Neural cell (in vitro differentiated cells): ENCODE measurements around the gene MAST4. TPM values are rescaled to one million over a fixed set of nuclear protein-coding genes. Genes with fewer than 3 reads are reported as not detected.

Experiments
- H2AFZ ChIP-seq: fragments of 200-600, 300-800 bp; sonication (generic), shearing (Covaris generic); 2 replicates; pipeline ENCODE4 v1.6.0; 2014; ENCODE audit warnings: low read depth, mild to moderate bottlenecking, antibody characterized with exemption, low read length, moderate library complexity
- H3F3A ChIP-seq: fragments of 200-600 bp; shearing (Covaris generic); 2 replicates; pipeline ENCODE4 v1.6.1; 2016; ENCODE audit warnings: mild to moderate bottlenecking, moderate library complexity, mixed read lengths, antibody characterized with exemption, low read length; ENCODE audit not compliant: insufficient read depth, poor library complexity, severe bottlenecking
- H3K27ac ChIP-seq: fragments of 200-600, 300-800 bp; sonication (generic), shearing (Covaris generic); 2 replicates; pipeline ENCODE4 v1.5.1; 2014; ENCODE audit warnings: mild to moderate bottlenecking, low read length, moderate library complexity
- H3K27me3 ChIP-seq: fragments of 300-800, 200-600 bp; sonication (generic), shearing (Covaris generic); 2 replicates; pipeline ENCODE4 v1.6.0; 2014; ENCODE audit warnings: mild to moderate bottlenecking, low read depth, low read length, moderate library complexity; ENCODE audit not compliant: insufficient read depth
- H3K36me3 ChIP-seq: fragments of 300-800, 200-600 bp; sonication (generic), shearing (Covaris generic); 2 replicates; pipeline ENCODE4 v1.5.1; 2014; ENCODE audit warnings: mild to moderate bottlenecking, antibody characterized with exemption, low read length, moderate library complexity; ENCODE audit not compliant: insufficient read depth
- H3K4me2 ChIP-seq: fragments of 300-800, 200-600 bp; sonication (generic), shearing (Covaris generic); 2 replicates; pipeline ENCODE4 v1.6.0; 2014; ENCODE audit warnings: mild to moderate bottlenecking, low read length
- H3K4me3 ChIP-seq: fragments of 300-800, 200-600 bp; sonication (generic), shearing (Covaris generic); 2 replicates; pipeline ENCODE4 v1.5.1; 2014; ENCODE audit warnings: mild to moderate bottlenecking, low read length, moderate library complexity
- H3K79me2 ChIP-seq: fragments of 200-600 bp; shearing (Covaris generic); replicated peaks from 2 replicates; pipeline ENCODE4 v1.6.0; 2014; ENCODE audit warnings: mild to moderate bottlenecking, low read length, moderate library complexity; ENCODE audit not compliant: insufficient read depth
- H3K9ac ChIP-seq: fragments of 300-800, 200-600 bp; sonication (generic), shearing (Covaris generic); 2 replicates; pipeline ENCODE4 v1.6.1; 2016; ENCODE audit warnings: mild to moderate bottlenecking, low read length, mixed read lengths
- H3K9me2 ChIP-seq: fragments of 200-600 bp; shearing (Covaris generic); 2 replicates; pipeline ENCODE4 v1.6.1; 2016; ENCODE audit warnings: mild to moderate bottlenecking, low read length, mixed read lengths; ENCODE audit not compliant: insufficient read depth
- H3K9me3 ChIP-seq: fragments of 200-600, 300-800 bp; sonication (generic), shearing (Covaris generic); 2 replicates; pipeline ENCODE4 v1.6.1; 2016; ENCODE audit warnings: mild to moderate bottlenecking, mixed run types, low read length, moderate library complexity, mixed read lengths
- H4K20me1 ChIP-seq: fragments of 200-600 bp; shearing (Covaris generic); 2 replicates; pipeline ENCODE4 v1.6.1; 2016; ENCODE audit warnings: mild to moderate bottlenecking, mixed run types; ENCODE audit not compliant: insufficient read depth
- CTCF ChIP-seq: fragments of 450-650 bp; IDR thresholded peaks from 2 replicates; pipeline ENCODE4 v1.5.1; 2014; ENCODE audit warnings: antibody characterized with exemption, mild to moderate bottlenecking, moderate library complexity; ENCODE audit not compliant: poor library complexity, severe bottlenecking
- EP300 ChIP-seq: fragments of 450-650 bp; conservative IDR thresholded peaks from 2 replicates; pipeline ENCODE4 v1.6.1; 2014; ENCODE audit warnings: antibody characterized with exemption, mild to moderate bottlenecking, moderate library complexity; ENCODE audit not compliant: poor library complexity, severe bottlenecking
- EZH2 ChIP-seq: fragments of 200-600, 300-800 bp; shearing (Covaris generic), sonication (generic); IDR thresholded peaks from 2 replicates; pipeline ENCODE4 v1.6.1; 2014; ENCODE audit warnings: antibody characterized with exemption, low read length, borderline replicate concordance, mild to moderate bottlenecking; ENCODE audit not compliant: insufficient read depth, poor library complexity, severe bottlenecking
- MXI1 ChIP-seq: fragments of 450-650 bp; conservative IDR thresholded peaks from 2 replicates; pipeline ENCODE4 v1.6.1; 2014; ENCODE audit warnings: antibody characterized with exemption, mild to moderate bottlenecking; ENCODE audit not compliant: poor library complexity, severe bottlenecking
- POLR2AphosphoS5 ChIP-seq: IDR thresholded peaks from 2 replicates; pipeline ENCODE4 v1.6.1; 2012
- RAD21 ChIP-seq: fragments of 450-650 bp; conservative IDR thresholded peaks from 2 replicates; pipeline ENCODE4 v1.6.1; 2014; ENCODE audit warnings: antibody characterized with exemption, mild to moderate bottlenecking, moderate library complexity
- REST ChIP-seq: IDR thresholded peaks from 2 replicates; pipeline ENCODE4 v1.6.1; 2012; ENCODE audit warnings: borderline replicate concordance
- SMC3 ChIP-seq: fragments of 450-650 bp; conservative IDR thresholded peaks from 2 replicates; pipeline ENCODE4 v1.6.1; 2014; ENCODE audit warnings: antibody characterized with exemption, mild to moderate bottlenecking, moderate library complexity; ENCODE audit not compliant: poor library complexity
- TAF1 ChIP-seq: IDR thresholded peaks from 2 replicates; pipeline ENCODE4 v1.6.1; 2012; ENCODE audit warnings: low read depth
- polyA plus RNA-seq: library from polyadenylated mRNA; depleted of rRNA; stranded (reverse); fragments of >200 nt; gene quantifications from 2 replicates; pipeline ENCODE4 v1.2.3, GENCODE V29; 2014

MAST4 gene
- polyA plus RNA-seq, 1 donor from 2014 or later: 2.3 TPM

- Histone ChIP-seq H3K9me3 (no peaks in the 10 kb centered on the region), H3K4me2 (no peak overlapping the region), H3K27ac (no peak overlapping the region), H3K4me3 (no peak overlapping the region), H3K9me2 (no peaks in the 10 kb centered on the region), H2AFZ (no peak overlapping the region), H4K20me1 (no peaks in the 10 kb centered on the region), H3K9ac (no peak overlapping the region), H3K79me2 (no peaks in the 10 kb centered on the region), H3K36me3 (no peaks in the 10 kb centered on the region), H3F3A (no peaks in the 10 kb centered on the region), H3K27me3 (no peaks in the 10 kb centered on the region)
- peak; percentile 42 for TF ChIP-seq REST
- TF ChIP-seq MXI1: no peak
- peak; percentile 11 for TF ChIP-seq EP300
These were observed 373.3 kb downstream of the MAST4 start for GRCh38 chr5:66969484-66969883.

GRCh38 chr5:66969963-66970362 is 373.8 kb downstream of the MAST4 start:
- no peaks in the 10 kb centered on the region for H3K27me3 ChIP-seq
- H3K9me3 ChIP-seq: no peaks in the 10 kb centered on the region
- H3K27ac ChIP-seq: no peak overlapping the region
- no peaks in the 10 kb centered on the region for H3K79me2 ChIP-seq
- no peak overlapping the region for H2AFZ ChIP-seq
- TF ChIP-seq MXI1 (no peak), POLR2AphosphoS5 (no peak), TAF1 (no peak), CTCF (no peak), EP300 (no peak), RAD21 (no peak), EZH2 (no peak), SMC3 (no peak)
- no peaks in the 10 kb centered on the region for H3K36me3 ChIP-seq
- H3K9ac ChIP-seq: no peak overlapping the region
- no peaks in the 10 kb centered on the region for H3F3A ChIP-seq
- no peak overlapping the region for H3K4me2 ChIP-seq
- H3K4me3 ChIP-seq: no peak overlapping the region
- H3K9me2 ChIP-seq: no peaks in the 10 kb centered on the region
- H4K20me1 ChIP-seq: no peaks in the 10 kb centered on the region

- Histone ChIP-seq H3K9me2 (no peaks in the 10 kb centered on the region), H3K79me2 (no peaks in the 10 kb centered on the region), H3K9ac (no peak overlapping the region), H4K20me1 (no peaks in the 10 kb centered on the region), H3K27ac (no peak overlapping the region), H3K36me3 (no peaks in the 10 kb centered on the region), H3K4me2 (no peak overlapping the region), H3K4me3 (no peak overlapping the region), H3F3A (no peaks in the 10 kb centered on the region), H2AFZ (no peak overlapping the region), H3K27me3 (no peaks in the 10 kb centered on the region), H3K9me3 (no peaks in the 10 kb centered on the region)
- no peak for TF ChIP-seq MXI1
- no peak for TF ChIP-seq TAF1
These were observed 375.8 kb downstream of the MAST4 start for GRCh38 chr5:66972004-66972403.
